ENCODE results near the gene PDGFD. TPM values are rescaled to one million over a fixed set of nuclear protein-coding genes. Genes with fewer than 3 reads are reported as not detected.

The PDGFD gene
- total RNA-seq, 1 donor from 2014 or later: 21.9 TPM

GRCh38 chr11:103949781-103950180, 214.2 kb downstream of the PDGFD start:
- Histone ChIP-seq H3K4me1 (no peaks in the 10 kb centered on the region), H3K27ac (no peak overlapping the region), H3K36me3 (no peaks in the 10 kb centered on the region), H3K27me3 (no peaks in the 10 kb centered on the region), H3K9me3 (no peaks in the 10 kb centered on the region), H3K4me3 (no peak overlapping the region)
- no peak for DNase-seq (ENCODE audit: extremely low spot score in 2 of 2)
- intact Hi-C loops (cut with DNase I): no loop called here
- no peak for TF ChIP-seq POLR2A (IDR thresholded peaks at IDR 0.05)
- TF ChIP-seq POLR2AphosphoS5 (IDR thresholded peaks at IDR 0.05; ENCODE audit: insufficient read depth in 1 of 2, low read depth in 1 of 2): no peak
- TF ChIP-seq CTCF (IDR thresholded peaks at IDR 0.05): no peak

- no peaks in the 10 kb centered on the region for H3K9me3 ChIP-seq
- DNase-seq (ENCODE audit: extremely low spot score in 2 of 2): no peak
- H3K4me3 ChIP-seq: no peak overlapping the region
Measured at GRCh38 chr11:103948187-103948763, 215.7 kb downstream of the PDGFD start.

GRCh38 chr11:103947546-103947919, 216.4 kb downstream of the PDGFD start:
- Histone ChIP-seq H3K4me1 (no peaks in the 10 kb centered on the region), H3K4me3 (no peak overlapping the region), H3K9me3 (no peaks in the 10 kb centered on the region), H3K36me3 (no peaks in the 10 kb centered on the region), H3K27ac (no peak overlapping the region), H3K27me3 (no peaks in the 10 kb centered on the region)
- TF ChIP-seq CTCF (IDR thresholded peaks at IDR 0.05): no peak
- no peak for TF ChIP-seq POLR2A (IDR thresholded peaks at IDR 0.05)
- no peak for TF ChIP-seq POLR2AphosphoS5 (IDR thresholded peaks at IDR 0.05; ENCODE audit: insufficient read depth in 1 of 2, low read depth in 1 of 2)
- intact Hi-C loops (cut with DNase I): no loop called here
- DNase-seq (ENCODE audit: extremely low spot score in 2 of 2): no peak

More at GRCh38 chr11:103948187-103948763, 215.7 kb downstream of the PDGFD start:
- no peak overlapping the region for H3K27ac ChIP-seq
- intact Hi-C loops (cut with DNase I): no loop called here
- no peak for TF ChIP-seq CTCF (IDR thresholded peaks at IDR 0.05)
- TF ChIP-seq POLR2AphosphoS5 (IDR thresholded peaks at IDR 0.05; ENCODE audit: insufficient read depth in 1 of 2, low read depth in 1 of 2): no peak
- TF ChIP-seq POLR2A (IDR thresholded peaks at IDR 0.05): no peak
- no peaks in the 10 kb centered on the region for H3K27me3 ChIP-seq
- no peaks in the 10 kb centered on the region for H3K36me3 ChIP-seq
- no peaks in the 10 kb centered on the region for H3K4me1 ChIP-seq

GRCh38 chr11:103946793-103947545, 217.0 kb downstream of the PDGFD start:
- no peak for DNase-seq (ENCODE audit: extremely low spot score in 2 of 2)
- Histone ChIP-seq H3K9me3 (no peaks in the 10 kb centered on the region), H3K27ac (no peak overlapping the region), H3K4me1 (no peaks in the 10 kb centered on the region), H3K36me3 (no peaks in the 10 kb centered on the region), H3K27me3 (no peaks in the 10 kb centered on the region), H3K4me3 (no peak overlapping the region)
- TF ChIP-seq POLR2A (IDR thresholded peaks at IDR 0.05): no peak
- TF ChIP-seq POLR2AphosphoS5 (IDR thresholded peaks at IDR 0.05; ENCODE audit: insufficient read depth in 1 of 2, low read depth in 1 of 2): no peak
- no peak for TF ChIP-seq CTCF (IDR thresholded peaks at IDR 0.05)
- intact Hi-C loops (cut with DNase I): no loop called here
